GM23248 (cell line): ENCODE data around the gene ACSS1. TPM values are rescaled to one million over a fixed set of nuclear protein-coding genes. Genes with fewer than 3 reads are reported as not detected.

ENCODE experiments used
- DNase-seq: peaks from one replicate; pipeline ENCODE4 v3.0.0-alpha.2; 2015
- H2AFZ ChIP-seq: fragments of 200-600 bp; sonication (generic); 2 replicates; pipeline ENCODE4 v1.6.1; 2016; ENCODE audit warnings: antibody characterized with exemption
- H3F3A ChIP-seq: fragments of 200-600 bp; sonication (generic); 2 replicates; pipeline ENCODE4 v1.6.1; 2016; ENCODE audit warnings: mild to moderate bottlenecking, antibody characterized with exemption, mixed run types; ENCODE audit not compliant: insufficient read depth
- H3K27ac ChIP-seq: fragments of 200-600 bp; sonication (generic); 2 replicates; pipeline ENCODE4 v1.5.1; 2016; ENCODE audit warnings: mild to moderate bottlenecking
- H3K27me3 ChIP-seq: fragments of 200-600 bp; sonication (generic); replicated peaks from 2 replicates; pipeline ENCODE4 v1.6.1; 2016; ENCODE audit warnings: mild to moderate bottlenecking; ENCODE audit not compliant: insufficient read depth
- H3K36me3 ChIP-seq: fragments of 200-600 bp; sonication (generic); 2 replicates; pipeline ENCODE4 v1.6.1; 2016; ENCODE audit warnings: low read depth, mild to moderate bottlenecking
- H3K4me1 ChIP-seq: fragments of 200-600 bp; sonication (generic); 2 replicates; pipeline ENCODE4 v1.6.1; 2016; ENCODE audit warnings: mild to moderate bottlenecking; ENCODE audit not compliant: insufficient read depth
- H3K4me2 ChIP-seq: fragments of 200-600 bp; sonication (generic); one replicate; pipeline ENCODE4 v1.6.1; 2016; ENCODE audit warnings: mild to moderate bottlenecking; ENCODE audit not compliant: unreplicated experiment
- H3K4me3 ChIP-seq: fragments of 200-600 bp; sonication (generic); 2 replicates; pipeline ENCODE4 v1.5.1; 2016; ENCODE audit warnings: mild to moderate bottlenecking
- H3K79me2 ChIP-seq: fragments of 200-600 bp; sonication (generic); 2 replicates; pipeline ENCODE4 v1.6.1; 2016; ENCODE audit warnings: mild to moderate bottlenecking; ENCODE audit not compliant: insufficient read depth
- H3K9ac ChIP-seq: fragments of 200-600 bp; sonication (generic); 2 replicates; pipeline ENCODE4 v1.6.1; 2016; ENCODE audit warnings: mild to moderate bottlenecking
- H3K9me2 ChIP-seq: fragments of 200-600 bp; sonication (generic); 2 replicates; pipeline ENCODE4 v1.6.1; 2016; ENCODE audit warnings: mixed run types, mild to moderate bottlenecking, moderate library complexity; ENCODE audit not compliant: insufficient read depth
- H3K9me3 ChIP-seq: fragments of 200-600 bp; sonication (generic); one replicate; pipeline ENCODE4 v1.6.1; 2017; ENCODE audit warnings: low read depth
- H4K20me1 ChIP-seq: fragments of 200-600 bp; sonication (generic); 2 replicates; pipeline ENCODE4 v1.6.0; 2016; ENCODE audit not compliant: insufficient read depth
- EZH2 ChIP-seq: fragments of 200-600 bp; sonication (generic); IDR thresholded peaks from 2 replicates; pipeline ENCODE4 v1.6.1; 2018; ENCODE audit warnings: antibody characterized with exemption, mild to moderate bottlenecking; ENCODE audit not compliant: insufficient read depth, poor library complexity, severe bottlenecking
- EZH2phosphoT487 ChIP-seq: fragments of 200-600 bp; sonication (generic); IDR thresholded peaks from 2 replicates; pipeline ENCODE4 v1.6.1; 2018; ENCODE audit warnings: antibody characterized with exemption, moderate library complexity, mild to moderate bottlenecking, low read depth; ENCODE audit not compliant: insufficient read depth
- WGBS, 2 experiments: methylation state at CpG; one replicate each; pipeline ENCODE4 v1.1.6; 2015 to 2017; ENCODE audit warnings: low lambda C conversion rate in 2 of 2, low coverage in 1 of 2; ENCODE audit errors: missing lambda C conversion rate in 2 of 2; 5-methylcytosine and 5-hydroxymethylcytosine counted together
- in situ Hi-C: fragments of 300-500 bp; cut with MboI; formaldehyde crosslinking; loops from 2 replicates; pipeline ENCODE4 v1.15.0; 2020
- polyA plus RNA-seq: library from polyadenylated mRNA; unstranded; fragments of >200 nt; fragmentation: Nextera tagmentation; extraction: Ambion mirVana; gene quantifications from 2 replicates; pipeline ENCODE4 v1.2.1, GENCODE V29; 2016
- total RNA-seq: library from RNA; depleted of rRNA; stranded (reverse); fragments of >200 nt; shearing (Covaris generic); gene quantifications from 2 replicates; pipeline ENCODE4 v1.2.3, GENCODE V29; 2014

Gene ACSS1
- total and polyA plus RNA-seq, 2 experiments from 2014 or later = 0.94 to 1.1 TPM

DNA sequence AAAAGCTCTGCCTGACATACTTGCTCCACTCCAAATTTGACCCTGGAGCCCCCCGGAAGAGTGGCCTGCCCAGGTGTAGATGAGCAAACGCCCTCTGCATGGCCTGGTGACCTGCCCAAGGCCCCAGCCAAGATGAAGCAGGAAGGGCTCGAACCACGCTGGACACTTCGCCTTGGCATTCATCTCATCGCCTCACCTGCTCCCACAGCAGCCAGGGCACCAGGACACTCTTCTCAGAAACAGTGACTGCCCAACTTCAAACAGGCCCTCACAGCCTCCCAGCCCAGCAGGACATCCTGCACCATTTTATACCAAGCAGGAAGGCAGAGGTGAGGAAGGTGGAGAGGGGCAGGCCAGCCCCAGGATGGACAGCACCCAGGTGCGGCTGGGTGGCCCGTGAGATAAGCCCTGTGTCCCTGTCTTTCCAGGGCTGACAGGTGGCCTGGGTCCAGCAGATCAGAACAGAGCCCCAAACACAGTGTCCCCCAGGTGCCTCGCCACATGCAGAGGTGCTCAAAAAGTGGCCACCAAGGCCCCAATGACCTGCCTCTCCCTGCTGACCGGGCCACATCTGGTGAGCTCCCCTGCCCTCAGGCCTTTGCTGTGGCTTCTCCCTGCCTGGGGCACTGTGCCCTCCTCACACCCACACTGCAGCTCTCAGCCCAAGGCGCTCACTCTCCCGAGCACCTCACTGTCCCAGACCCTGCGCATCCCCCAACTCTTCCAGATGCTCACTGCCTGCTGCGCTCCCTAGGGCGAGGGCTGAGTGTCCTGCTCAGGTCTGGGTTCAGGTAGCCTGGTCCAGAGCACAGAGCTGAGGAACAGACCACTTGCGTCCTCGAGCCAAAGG, 7.2 kb downstream of the ACSS1 start:
- peaks cover 18% of the 10 kb centered on the region for H3K4me1 ChIP-seq
- no peaks in the 10 kb centered on the region for H3K9me3 ChIP-seq
- no peak overlapping the region for H3K9ac ChIP-seq
- 86 to 91% methylated on average over 17 of the region's 17 CpGs for WGBS, 2 experiments
- H3K4me2 ChIP-seq = no peak overlapping the region
- H3K27ac ChIP-seq = no peak overlapping the region
- no peaks in the 10 kb centered on the region for H4K20me1 ChIP-seq
- no peaks in the 10 kb centered on the region for H3K27me3 ChIP-seq
- H3K4me3 ChIP-seq = no peak overlapping the region
- no peaks in the 10 kb centered on the region for H3K9me2 ChIP-seq
- no peak overlapping the region for H2AFZ ChIP-seq
- no peaks in the 10 kb centered on the region for H3K36me3 ChIP-seq
- TF ChIP-seq EZH2 = no peak
- H3K79me2 ChIP-seq = no peaks in the 10 kb centered on the region
- in situ Hi-C loops = no loop called here
- peaks cover 15% of the 10 kb centered on the region; the same call in 1 of the 2 replicates for H3F3A ChIP-seq
- DNase-seq = no peak

DNA sequence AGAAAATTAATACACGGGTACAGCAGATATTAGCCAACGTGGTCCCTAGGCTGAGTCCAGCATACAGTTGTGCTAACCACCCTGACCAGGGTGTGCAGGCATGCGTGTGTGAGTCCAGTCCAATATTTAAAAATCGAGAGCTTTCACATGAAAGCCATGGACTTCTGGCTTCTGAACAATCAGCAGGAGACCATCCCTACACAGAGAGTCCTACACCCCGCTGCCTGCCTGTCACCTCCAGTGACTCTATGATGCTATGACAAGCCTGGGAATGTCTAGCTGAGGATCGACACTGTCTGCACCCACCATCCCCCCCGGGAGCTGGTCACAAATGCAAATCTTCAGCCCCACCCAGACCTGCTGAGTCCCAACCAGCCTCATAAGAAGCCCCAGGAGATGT, 7.9 kb downstream of the ACSS1 start:
- no peaks in the 10 kb centered on the region for H3K27me3 ChIP-seq
- H3K9me3 ChIP-seq = no peaks in the 10 kb centered on the region
- DNase-seq = no peak
- no peak overlapping the region for H3K4me2 ChIP-seq
- H3K4me1 ChIP-seq = peaks cover 18% of the 10 kb centered on the region
- H3K4me3 ChIP-seq = no peak overlapping the region
- H3K79me2 ChIP-seq = no peaks in the 10 kb centered on the region
- H3K27ac ChIP-seq = no peak overlapping the region
- in situ Hi-C loops = no loop called here
- H3K9ac ChIP-seq = no peak overlapping the region
- TF ChIP-seq EZH2 (no peak), EZH2phosphoT487 (no peak)
- WGBS, 2 experiments = 30 to 45% methylated on average over 7 of the region's 7 CpGs
- H2AFZ ChIP-seq = no peak overlapping the region
- H4K20me1 ChIP-seq = no peaks in the 10 kb centered on the region
- H3F3A ChIP-seq = peaks cover 12% of the 10 kb centered on the region; the same call in 1 of the 2 replicates
- no peaks in the 10 kb centered on the region for H3K36me3 ChIP-seq
- H3K9me2 ChIP-seq = no peaks in the 10 kb centered on the region

DNA sequence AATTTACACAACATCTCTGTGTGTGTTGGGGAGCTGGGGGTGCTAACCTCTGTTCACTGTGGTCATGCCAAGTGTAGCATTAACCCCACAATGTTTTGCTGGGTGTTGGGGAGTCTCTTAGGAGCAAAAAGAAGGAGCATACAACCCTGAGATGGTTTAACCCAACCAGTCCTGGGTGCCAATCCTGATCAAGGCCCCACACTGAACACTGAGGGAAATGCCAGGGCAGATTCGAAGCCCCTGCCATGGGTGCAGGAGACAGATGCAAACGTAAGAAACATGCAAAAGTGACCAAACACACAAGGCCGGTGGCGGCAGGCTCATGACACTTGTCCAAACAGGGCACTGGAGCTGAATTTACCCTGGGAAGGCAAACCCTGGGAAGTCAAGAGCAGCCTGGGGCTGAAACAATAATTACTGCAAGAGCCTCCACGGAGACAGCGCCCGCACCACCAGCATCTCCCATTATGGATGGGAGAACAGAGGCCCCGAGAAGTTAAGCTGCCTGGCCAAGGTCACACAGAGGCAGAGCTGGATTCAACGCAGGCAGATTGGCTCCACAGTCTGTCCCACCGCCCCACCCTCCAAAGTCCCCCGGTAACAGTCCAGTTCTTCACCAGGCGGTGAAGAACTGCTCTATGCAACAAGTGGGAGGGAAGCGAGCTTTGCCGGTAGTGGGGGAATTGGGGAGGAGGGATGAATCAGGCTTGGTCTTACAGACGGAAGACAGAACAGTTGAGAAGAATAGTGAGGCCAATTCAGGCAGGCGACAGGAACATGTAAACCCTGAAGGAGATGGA, 8.5 kb downstream of the ACSS1 start:
- Histone ChIP-seq H3F3A (peaks cover 10% of the 10 kb centered on the region; the same call in 1 of the 2 replicates), H3K4me1 (peaks cover 18% of the 10 kb centered on the region), H3K4me3 (no peak overlapping the region), H3K79me2 (no peaks in the 10 kb centered on the region), H2AFZ (no peak overlapping the region), H3K27ac (no peak overlapping the region), H3K9me2 (no peaks in the 10 kb centered on the region), H3K27me3 (no peaks in the 10 kb centered on the region), H4K20me1 (no peaks in the 10 kb centered on the region), H3K9ac (no peak overlapping the region), H3K9me3 (no peaks in the 10 kb centered on the region), H3K4me2 (no peak overlapping the region), H3K36me3 (no peaks in the 10 kb centered on the region)
- DNase-seq = no peak
- 63 to 64% methylated on average over 16 of the region's 16 CpGs for WGBS, 2 experiments
- TF ChIP-seq EZH2phosphoT487 = no peak
- TF ChIP-seq EZH2 = no peak
- in situ Hi-C loops = no loop called here

DNA sequence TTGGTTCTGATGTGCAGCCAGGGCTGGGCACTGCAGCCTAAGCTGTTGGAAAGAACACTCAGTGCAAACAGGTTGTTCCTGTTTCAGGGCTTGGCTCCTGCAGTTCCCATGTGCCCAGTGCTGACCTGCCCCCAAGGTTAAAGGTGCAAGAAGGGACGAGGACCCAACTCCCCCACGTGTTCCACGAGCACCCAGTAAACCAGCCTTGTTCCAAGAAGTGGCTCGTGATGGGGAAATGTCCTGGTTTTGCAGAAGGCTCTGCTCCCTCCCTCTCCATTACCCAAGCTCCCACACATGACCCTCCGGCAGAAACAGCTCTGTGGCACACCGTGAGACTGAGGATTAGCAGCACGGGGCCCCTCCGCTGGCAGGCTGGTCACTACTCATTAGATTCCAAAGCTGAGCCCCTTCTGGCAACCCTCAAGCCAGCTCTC, 9.4 kb downstream of the ACSS1 start:
- Histone ChIP-seq H3K4me3 (no peak overlapping the region), H3K9ac (no peak overlapping the region), H4K20me1 (no peaks in the 10 kb centered on the region), H3K4me2 (no peak overlapping the region), H3K79me2 (no peaks in the 10 kb centered on the region), H3F3A (peaks cover 8% of the 10 kb centered on the region; the same call in 1 of the 2 replicates), H3K9me2 (no peaks in the 10 kb centered on the region), H3K27ac (no peak overlapping the region), H3K4me1 (peaks cover 17% of the 10 kb centered on the region), H2AFZ (no peak overlapping the region), H3K27me3 (no peaks in the 10 kb centered on the region), H3K9me3 (no peaks in the 10 kb centered on the region), H3K36me3 (no peaks in the 10 kb centered on the region)
- in situ Hi-C loops = no loop called here
- no peak for DNase-seq
- 84% methylated on average over 8 of the region's 8 CpGs for WGBS, 2 experiments
- no peak for TF ChIP-seq EZH2
